Measurements from ENCODE around the gene TEX9. TPM values are rescaled to one million over a fixed set of nuclear protein-coding genes. Genes with fewer than 3 reads are reported as not detected.

TEX9 gene
- polyA plus RNA-seq, 3 donors, result 0.03 to 0.46 TPM; not detected in 1

DNA sequence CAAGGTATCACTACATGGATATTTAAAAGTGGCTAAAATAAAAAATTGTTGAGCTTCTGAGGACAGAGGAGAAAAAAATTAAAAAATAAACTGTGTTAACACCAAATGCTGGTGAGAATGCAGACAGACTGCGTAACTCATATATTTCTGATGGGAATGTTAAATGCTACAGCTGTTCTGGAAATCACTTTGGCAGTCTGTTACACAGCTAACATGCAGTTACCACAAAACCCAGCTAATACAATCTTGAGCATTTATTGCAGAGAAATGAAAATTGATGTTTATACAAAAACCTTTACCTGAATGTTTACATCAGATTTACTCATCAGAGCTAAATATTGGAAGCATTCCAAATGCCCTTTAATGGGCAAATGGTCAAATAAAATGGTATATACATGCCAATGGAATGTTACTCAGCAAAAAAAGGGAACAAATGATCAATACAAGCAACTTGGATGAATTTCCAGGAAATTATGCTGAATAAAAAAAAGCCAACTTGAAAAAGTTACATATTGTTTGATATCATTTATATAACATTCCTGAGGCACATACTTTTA is 75.1 kb downstream of the TEX9 start:
- WGBS (ENCODE audit: insufficient coverage), result no CpG with 5 or more reads among the region's 1 CpG
- Histone ChIP-seq H3K9ac (ENCODE audit: insufficient read depth, low read length, poor library complexity, severe bottlenecking) (no peak overlapping the region), H3K79me2 (ENCODE audit: insufficient read depth, low read length) (no peaks in the 10 kb centered on the region), H3K27me3 (ENCODE audit: control insufficient read depth in 2 of 2, insufficient read depth in 2 of 2, low read length in 2 of 2) (no peaks in the 10 kb centered on the region), H3K4me2 (replicated peaks; ENCODE audit: extremely low read depth, low read length, poor library complexity, severe bottlenecking) (no peak overlapping the region), H2AFZ (ENCODE audit: insufficient read depth, low read depth, low read length, poor library complexity, severe bottlenecking) (no peak overlapping the region), H3K9me3 (replicated peaks in 1 of 2; ENCODE audit: control insufficient read depth in 1 of 2, insufficient read depth in 1 of 2, low read length in 2 of 2) (no peaks in the 10 kb centered on the region), H4K20me1 (ENCODE audit: insufficient read depth, low read length) (no peaks in the 10 kb centered on the region), H3K4me1 (ENCODE audit: control insufficient read depth in 1 of 2, insufficient read depth in 2 of 2, low read length in 2 of 2) (no peaks in the 10 kb centered on the region), H3K36me3 (replicated peaks in 1 of 2; ENCODE audit: control insufficient read depth in 1 of 2, insufficient read depth in 2 of 2, low read length in 2 of 2) (no peaks in the 10 kb centered on the region), H3K4me3 (replicated peaks in 1 of 3; ENCODE audit: low read depth in 2 of 3, low read length in 3 of 3) (no peak overlapping the region), H3K27ac (ENCODE audit: low read depth in 1 of 2, low read length in 2 of 2) (no peak overlapping the region)
- Mint-ChIP-seq H3K4me3 (no peak overlapping the region), H3K27me3 (ENCODE audit: low read depth in 3 of 3) (no peaks in the 10 kb centered on the region), H3K9me3 (peaks cover 0 to 4% (median 0%) of the 10 kb centered on the region in 7 donors), H3K27ac (no peak overlapping the region), H3K4me1 (no peaks in the 10 kb centered on the region), H3K36me3 (peaks cover 6 to 22% of the 10 kb centered on the region in 2 donors)
- intact Hi-C loops (cut with micrococcal nuclease), result no loop called here
- DNase-seq, result no peak
- TF ChIP-seq, protein P1, sequence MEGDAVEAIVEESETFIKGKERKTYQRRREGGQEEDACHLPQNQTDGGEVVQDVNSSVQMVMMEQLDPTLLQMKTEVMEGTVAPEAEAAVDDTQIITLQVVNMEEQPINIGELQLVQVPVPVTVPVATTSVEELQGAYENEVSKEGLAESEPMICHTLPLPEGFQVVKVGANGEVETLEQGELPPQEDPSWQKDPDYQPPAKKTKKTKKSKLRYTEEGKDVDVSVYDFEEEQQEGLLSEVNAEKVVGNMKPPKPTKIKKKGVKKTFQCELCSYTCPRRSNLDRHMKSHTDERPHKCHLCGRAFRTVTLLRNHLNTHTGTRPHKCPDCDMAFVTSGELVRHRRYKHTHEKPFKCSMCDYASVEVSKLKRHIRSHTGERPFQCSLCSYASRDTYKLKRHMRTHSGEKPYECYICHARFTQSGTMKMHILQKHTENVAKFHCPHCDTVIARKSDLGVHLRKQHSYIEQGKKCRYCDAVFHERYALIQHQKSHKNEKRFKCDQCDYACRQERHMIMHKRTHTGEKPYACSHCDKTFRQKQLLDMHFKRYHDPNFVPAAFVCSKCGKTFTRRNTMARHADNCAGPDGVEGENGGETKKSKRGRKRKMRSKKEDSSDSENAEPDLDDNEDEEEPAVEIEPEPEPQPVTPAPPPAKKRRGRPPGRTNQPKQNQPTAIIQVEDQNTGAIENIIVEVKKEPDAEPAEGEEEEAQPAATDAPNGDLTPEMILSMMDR (IDR thresholded peaks at IDR 0.05), result no peak

DNA sequence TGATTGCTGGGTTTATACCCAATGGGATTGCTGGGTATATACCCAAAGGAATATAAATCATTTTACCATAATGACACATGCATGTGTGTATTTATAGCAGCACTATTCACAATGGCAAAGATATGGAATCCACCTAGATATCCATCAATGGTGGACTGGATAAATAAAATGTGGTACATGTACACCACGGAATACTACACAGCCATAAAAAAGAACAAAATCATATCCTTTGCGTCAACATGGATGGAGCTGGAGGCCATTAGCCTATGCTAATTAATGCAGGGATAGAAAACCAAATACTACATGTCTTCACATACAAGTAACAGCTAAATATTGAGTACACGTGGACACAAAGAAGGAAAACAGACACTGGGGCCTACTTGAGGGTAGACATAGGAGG is 77.1 kb downstream of the TEX9 start:
- DNase-seq, result no peak
- H3K27ac Mint-ChIP-seq, result no peak overlapping the region
- Histone ChIP-seq H3K4me2 (replicated peaks; ENCODE audit: extremely low read depth, low read length, poor library complexity, severe bottlenecking) (no peak overlapping the region), H3K9me3 (replicated peaks in 1 of 2; ENCODE audit: control insufficient read depth in 1 of 2, insufficient read depth in 1 of 2, low read length in 2 of 2) (no peaks in the 10 kb centered on the region), H3K36me3 (replicated peaks in 1 of 2; ENCODE audit: control insufficient read depth in 1 of 2, insufficient read depth in 2 of 2, low read length in 2 of 2) (no peaks in the 10 kb centered on the region), H3K27ac (ENCODE audit: low read depth in 1 of 2, low read length in 2 of 2) (no peak overlapping the region), H4K20me1 (ENCODE audit: insufficient read depth, low read length) (no peaks in the 10 kb centered on the region), H3K27me3 (ENCODE audit: control insufficient read depth in 2 of 2, insufficient read depth in 2 of 2, low read length in 2 of 2) (no peaks in the 10 kb centered on the region), H2AFZ (ENCODE audit: insufficient read depth, low read depth, low read length, poor library complexity, severe bottlenecking) (no peak overlapping the region), H3K4me1 (ENCODE audit: control insufficient read depth in 1 of 2, insufficient read depth in 2 of 2, low read length in 2 of 2) (no peaks in the 10 kb centered on the region), H3K79me2 (ENCODE audit: insufficient read depth, low read length) (no peaks in the 10 kb centered on the region), H3K4me3 (replicated peaks in 1 of 3; ENCODE audit: low read depth in 2 of 3, low read length in 3 of 3) (no peak overlapping the region), H3K9ac (ENCODE audit: insufficient read depth, low read length, poor library complexity, severe bottlenecking) (no peak overlapping the region)
- H3K4me3 Mint-ChIP-seq, result no peak overlapping the region
- H3K27me3 Mint-ChIP-seq (ENCODE audit: low read depth in 3 of 3), result no peaks in the 10 kb centered on the region
- intact Hi-C loops (cut with micrococcal nuclease), result no loop called here
- TF ChIP-seq, protein P1 (IDR thresholded peaks at IDR 0.05), result no peak
- no CpG with 5 or more reads among the region's 3 CpGs for WGBS (ENCODE audit: insufficient coverage)
- H3K9me3 Mint-ChIP-seq, result peaks cover 0 to 2% (median 0%) of the 10 kb centered on the region in 7 donors
- H3K4me1 Mint-ChIP-seq, result no peaks in the 10 kb centered on the region
- peaks cover 6 to 19% of the 10 kb centered on the region in 2 donors for H3K36me3 Mint-ChIP-seq
